ENCODE results near the gene EMILIN2.

The EMILIN2 gene

DNA sequence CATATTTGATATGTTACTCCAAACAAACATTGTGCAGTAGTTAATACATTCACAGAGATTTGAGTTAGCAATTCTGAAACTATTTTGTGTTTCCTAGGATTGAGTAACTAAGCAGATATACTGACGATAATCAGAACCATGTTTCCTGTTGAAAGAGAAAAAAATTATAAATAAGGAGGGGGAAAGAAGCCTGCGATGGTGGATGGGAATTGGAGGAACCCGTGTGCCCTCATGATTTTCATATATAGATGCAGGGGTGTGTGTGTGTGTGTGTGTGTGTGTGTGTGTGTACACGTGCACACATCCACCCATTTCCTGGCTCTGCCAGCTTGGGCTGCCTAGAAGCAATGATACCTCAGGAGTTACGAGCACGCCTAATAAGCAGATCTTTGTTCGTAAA is 109.2 kb downstream of the EMILIN2 start:
- DNase-seq (ENCODE audit: low spot score), result no peak

GRCh38 chr18:2958819-2959298 is 112.1 kb downstream of the EMILIN2 start:
- DNase-seq (ENCODE audit: low spot score), result no peak

DNA sequence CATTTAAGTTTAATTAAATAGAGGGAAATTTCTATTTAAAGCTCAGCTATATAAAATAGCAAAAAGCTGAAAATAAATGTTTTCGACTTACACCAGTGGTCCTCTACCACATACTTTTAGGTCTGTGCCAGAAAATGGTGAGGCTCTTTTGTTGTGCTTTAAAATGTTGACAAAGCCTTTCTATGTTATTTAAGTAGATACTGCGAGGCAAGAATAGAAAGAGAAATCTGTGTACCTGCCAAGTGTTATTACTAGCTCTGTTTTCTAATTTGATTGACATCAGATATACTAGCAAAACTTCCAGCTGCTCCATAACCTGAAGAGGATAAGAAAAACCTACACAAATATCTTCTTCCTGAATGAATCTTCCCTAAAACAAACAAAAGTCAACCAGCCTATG is 112.5 kb downstream of the EMILIN2 start:
- no peak for DNase-seq (ENCODE audit: low spot score)

DNA sequence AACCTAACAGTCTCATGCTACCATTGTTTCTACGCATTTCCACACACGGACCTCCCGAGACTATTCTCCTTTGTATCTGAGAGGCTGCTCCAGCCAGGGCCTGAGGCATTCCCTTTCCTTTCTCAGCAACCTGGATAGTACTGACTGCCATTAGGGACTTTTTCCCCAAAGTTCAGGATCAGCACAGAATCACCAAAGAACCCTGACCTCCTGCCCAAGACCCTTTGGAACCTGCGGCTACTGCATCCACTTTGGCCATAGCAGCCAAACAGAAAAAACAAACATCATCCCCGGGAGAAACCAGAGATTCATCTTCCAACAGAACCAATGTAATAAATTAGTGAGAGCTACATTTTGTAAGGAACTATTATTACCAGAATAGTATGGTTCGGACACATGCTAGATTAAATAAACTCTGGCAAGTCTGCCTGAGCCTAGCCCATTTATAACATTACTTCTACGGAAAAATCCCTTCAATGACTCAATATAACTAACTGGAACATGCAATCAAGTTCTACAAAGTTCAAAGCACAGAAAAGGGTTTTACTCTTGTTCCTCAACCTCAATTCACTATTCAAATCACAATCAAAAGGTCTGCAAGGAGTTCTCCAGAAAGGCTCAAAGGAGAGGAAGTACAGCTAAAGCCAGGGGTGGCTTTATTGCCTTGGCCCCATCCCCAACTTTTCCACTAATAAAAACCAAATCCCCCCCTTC is 114.3 kb downstream of the EMILIN2 start:
- no peak for DNase-seq (ENCODE audit: low spot score)

- DNase-seq (ENCODE audit: low spot score), result no peak
Observed at GRCh38 chr18:2961821-2962220, 115.0 kb downstream of the EMILIN2 start.

DNA sequence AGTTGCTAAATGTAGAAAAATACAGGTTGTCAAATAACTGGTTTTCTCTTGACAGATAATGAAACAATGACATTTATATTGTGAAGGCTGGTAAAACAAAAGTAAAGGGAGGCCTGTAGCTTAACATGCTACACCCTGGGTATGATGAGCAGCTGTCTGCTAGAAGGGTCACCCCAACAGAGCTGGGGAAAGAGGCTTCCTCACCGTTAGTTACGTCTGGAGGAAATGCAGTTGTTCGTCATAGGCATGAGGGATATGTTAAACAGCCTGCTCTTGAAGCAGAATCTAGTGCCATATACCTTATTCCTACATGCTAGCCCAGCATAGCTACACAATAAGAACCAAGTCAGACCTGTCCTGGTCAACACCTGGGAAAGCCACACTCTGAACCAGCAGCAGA is 116.2 kb downstream of the EMILIN2 start:
- DNase-seq (ENCODE audit: low spot score), result no peak

- DNase-seq (ENCODE audit: low spot score), result no peak
Observed at GRCh38 chr18:2964361-2965010, 117.7 kb downstream of the EMILIN2 start.
